Measurements from ENCODE around the gene TAS2R16.

TAS2R16 gene

DNA sequence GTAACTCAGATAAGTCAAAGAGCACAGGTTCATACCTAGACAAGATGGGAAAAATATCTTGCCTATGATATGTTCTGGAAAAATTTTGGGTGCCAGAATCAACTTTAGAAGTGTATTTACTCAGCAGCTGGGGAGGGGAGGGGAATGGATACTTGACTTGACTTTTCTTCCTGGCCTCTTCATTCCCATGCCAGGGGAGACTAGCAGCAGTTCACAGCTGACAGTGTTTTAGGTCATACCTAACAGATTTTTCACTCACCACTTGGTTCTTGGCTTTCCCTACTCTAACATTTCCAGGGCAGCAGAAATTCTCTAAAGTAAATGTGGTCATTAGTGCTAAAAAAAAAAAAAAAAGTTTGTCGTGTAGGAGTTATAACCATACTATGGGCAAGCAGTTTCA lies 46.3 kb downstream of the TAS2R16 start:
- no peaks in the 10 kb centered on the region for H3K27me3 ChIP-seq (ENCODE audit: control insufficient read depth, low read length)
- no peaks in the 10 kb centered on the region for H3K9me3 ChIP-seq (ENCODE audit: control insufficient read depth, insufficient read depth, low read length)
- no peak overlapping the region for H3K4me2 ChIP-seq (ENCODE audit: low read length)
- no peaks in the 10 kb centered on the region for H3K4me1 ChIP-seq (ENCODE audit: control insufficient read depth, low read length)
- H3K4me3 ChIP-seq (ENCODE audit: low read length): no peak overlapping the region
- H3K36me3 ChIP-seq (ENCODE audit: control insufficient read depth, low read length): no peaks in the 10 kb centered on the region
- no peaks in the 10 kb centered on the region for H3F3A ChIP-seq (ENCODE audit: control insufficient read depth, insufficient read depth)
- no peaks in the 10 kb centered on the region for H3K79me2 ChIP-seq (ENCODE audit: control insufficient read depth, low read length)
- TF ChIP-seq, protein P1, sequence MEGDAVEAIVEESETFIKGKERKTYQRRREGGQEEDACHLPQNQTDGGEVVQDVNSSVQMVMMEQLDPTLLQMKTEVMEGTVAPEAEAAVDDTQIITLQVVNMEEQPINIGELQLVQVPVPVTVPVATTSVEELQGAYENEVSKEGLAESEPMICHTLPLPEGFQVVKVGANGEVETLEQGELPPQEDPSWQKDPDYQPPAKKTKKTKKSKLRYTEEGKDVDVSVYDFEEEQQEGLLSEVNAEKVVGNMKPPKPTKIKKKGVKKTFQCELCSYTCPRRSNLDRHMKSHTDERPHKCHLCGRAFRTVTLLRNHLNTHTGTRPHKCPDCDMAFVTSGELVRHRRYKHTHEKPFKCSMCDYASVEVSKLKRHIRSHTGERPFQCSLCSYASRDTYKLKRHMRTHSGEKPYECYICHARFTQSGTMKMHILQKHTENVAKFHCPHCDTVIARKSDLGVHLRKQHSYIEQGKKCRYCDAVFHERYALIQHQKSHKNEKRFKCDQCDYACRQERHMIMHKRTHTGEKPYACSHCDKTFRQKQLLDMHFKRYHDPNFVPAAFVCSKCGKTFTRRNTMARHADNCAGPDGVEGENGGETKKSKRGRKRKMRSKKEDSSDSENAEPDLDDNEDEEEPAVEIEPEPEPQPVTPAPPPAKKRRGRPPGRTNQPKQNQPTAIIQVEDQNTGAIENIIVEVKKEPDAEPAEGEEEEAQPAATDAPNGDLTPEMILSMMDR (IDR thresholded peaks at IDR 0.05; ENCODE audit: low read depth, low read length, poor library complexity, severe bottlenecking): no peak
- no peak for TF ChIP-seq EZH2phosphoT487 (IDR thresholded peaks at IDR 0.05; ENCODE audit: borderline replicate concordance, low read length)
- H4K20me1 ChIP-seq (ENCODE audit: control insufficient read depth, insufficient read depth, low read depth, low read length): no peaks in the 10 kb centered on the region
- H3K9me2 ChIP-seq (replicated peaks; ENCODE audit: control insufficient read depth, low read length): no peaks in the 10 kb centered on the region
- H3K27ac ChIP-seq (ENCODE audit: low read depth, low read length): no peak overlapping the region
